OCI-LY7 (cell line): Measurements from ENCODE around the gene CD164L2. TPM values are rescaled to one million over a fixed set of nuclear protein-coding genes. Genes with fewer than 3 reads are reported as not detected.
A peak's percentile ranks its signal among the peaks of the same experiment; 100 is the strongest.
"Not testable (repeated sequence)": the region's sequence is repeated elsewhere in the genome, so short reads cannot be mapped to it uniquely, and the experiment has no call there.

Source experiments
- BruUV-seq: library from RNA; stranded (reverse); fragments of 400-500 nt; replicated peaks from 2 replicates; lab custom pipeline; 2021; lab: Mats Ljungman, UMichigan
- CTCF ChIA-PET: fragments of 300-600 bp; sonication (Branson Sonifier 250); formaldehyde crosslinking; loops from one replicate; lab custom pipeline; 2022; ENCODE audit warnings: antibody characterized with exemption; ENCODE audit not compliant: unreplicated experiment; lab: Charles Lee
- POLR2A ChIA-PET: fragments of 300-600 bp; sonication (Branson Sonifier 250); formaldehyde crosslinking; loops from one replicate; lab custom pipeline; 2022; ENCODE audit warnings: antibody characterized with exemption; lab: Charles Lee
- DNase-seq: peaks from one replicate; pipeline ENCODE4 v3.0.0-alpha.2; 2015; ENCODE audit warnings: low spot score
- H2AFZ ChIP-seq: fragments of 200-600 bp; sonication (generic), shearing (Covaris generic); 2 replicates; pipeline ENCODE4 v1.6.1; 2014; ENCODE audit warnings: mild to moderate bottlenecking, antibody characterized with exemption, low read length, moderate library complexity
- H3K27ac ChIP-seq: fragments of 200-600 bp; sonication (generic); 2 replicates; pipeline ENCODE4 v1.5.1; 2014; ENCODE audit warnings: mixed run types, low read depth, mild to moderate bottlenecking, moderate library complexity, low read length, inconsistent platforms; ENCODE audit not compliant: poor library complexity, severe bottlenecking
- H3K36me3 ChIP-seq: fragments of 200-600 bp; sonication (generic); 2 replicates; pipeline ENCODE4 v1.6.1; 2014; ENCODE audit warnings: mild to moderate bottlenecking, antibody characterized with exemption, low read length, moderate library complexity, mixed read lengths; ENCODE audit not compliant: insufficient read depth
- H3K4me1 ChIP-seq: fragments of 200-600 bp; sonication (generic); 2 replicates; pipeline ENCODE4 v1.5.1; 2014; ENCODE audit warnings: mild to moderate bottlenecking, low read length; ENCODE audit not compliant: insufficient read depth, poor library complexity, severe bottlenecking
- H3K4me2 ChIP-seq: fragments of 200-600 bp; sonication (generic); 2 replicates; pipeline ENCODE4 v1.6.1; 2014; ENCODE audit warnings: mild to moderate bottlenecking, low read length
- H3K4me3 ChIP-seq: fragments of 200-600 bp; sonication (generic); 2 replicates; pipeline ENCODE4 v1.5.1; 2014; ENCODE audit warnings: mild to moderate bottlenecking, low read depth, low read length; ENCODE audit not compliant: poor library complexity, severe bottlenecking
- H3K79me2 ChIP-seq: fragments of 200-600 bp; sonication (generic); 2 replicates; pipeline ENCODE4 v1.6.1; 2016; ENCODE audit warnings: low read depth, mild to moderate bottlenecking, low read length, moderate library complexity, mixed read lengths; ENCODE audit not compliant: insufficient read depth
- H3K9me2 ChIP-seq: fragments of 200-600 bp; sonication (generic); 2 replicates; pipeline ENCODE4 v1.6.1; 2016; ENCODE audit warnings: mild to moderate bottlenecking, low read length, mixed read lengths; ENCODE audit not compliant: insufficient read depth
- H3K9me3 ChIP-seq: fragments of 200-600 bp; sonication (generic); 2 replicates; pipeline ENCODE4 v1.6.1; 2014; ENCODE audit warnings: mild to moderate bottlenecking, mixed run types, low read length, mixed read lengths
- H4K20me1 ChIP-seq: fragments of 200-600 bp; sonication (generic); 2 replicates; pipeline ENCODE4 v1.6.1; 2014; ENCODE audit warnings: mild to moderate bottlenecking, antibody characterized with exemption, low read length, moderate library complexity, mixed read lengths; ENCODE audit not compliant: insufficient read depth
- EZH2phosphoT487 ChIP-seq: fragments of 200-600 bp; sonication (generic); IDR thresholded peaks from 2 replicates; pipeline ENCODE4 v1.6.1; 2018; ENCODE audit warnings: low read depth, borderline replicate concordance, mild to moderate bottlenecking, mixed run types, antibody characterized with exemption, low read length, moderate library complexity, mixed read lengths
- intact Hi-C: fragments of 100-400 bp; cut with micrococcal nuclease; formaldehyde crosslinking; loops from one replicate; pipeline ENCODE4 v1.10.0; 2022; ENCODE audit not compliant: unreplicated experiment
- total RNA-seq, 2 experiments: library from RNA; depleted of rRNA in 1 of 2; stranded (reverse); fragments of >200 nt in 1 of 2; shearing (Covaris generic) in 1 of 2; gene quantifications; 2 replicates each; pipeline ENCODE4 v1.2.3, GENCODE V29; 2014 to 2022
- TF ChIP-seq, protein P1 (sequence below): fragments of 200-600 bp; sonication (generic); conservative IDR thresholded peaks from 2 replicates; pipeline ENCODE4 v1.5.1; 2014; ENCODE audit warnings: mild to moderate bottlenecking, antibody characterized with exemption, low read length, moderate library complexity, mixed read lengths

CD164L2 gene
- total RNA-seq, 2 experiments from 2014 or later, result not detected

DNA sequence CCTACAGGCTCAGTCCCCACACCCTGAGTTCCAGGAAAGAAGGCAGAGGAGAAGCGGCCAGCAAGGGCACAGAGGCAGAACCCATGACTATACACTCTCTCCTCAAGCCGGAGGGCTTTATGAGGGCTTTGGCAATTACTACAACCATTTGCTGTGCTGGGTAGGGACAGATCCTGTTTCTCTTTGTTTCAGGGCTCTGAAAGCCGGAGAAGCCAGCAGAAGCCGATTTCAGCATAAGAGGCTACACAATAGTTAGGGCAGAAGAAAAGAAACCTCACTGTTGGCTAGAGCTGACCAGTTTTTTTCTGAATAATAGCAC lies 23.2 kb upstream of the CD164L2 start:
- no peak for TF ChIP-seq EZH2phosphoT487
- TF ChIP-seq, protein P1, sequence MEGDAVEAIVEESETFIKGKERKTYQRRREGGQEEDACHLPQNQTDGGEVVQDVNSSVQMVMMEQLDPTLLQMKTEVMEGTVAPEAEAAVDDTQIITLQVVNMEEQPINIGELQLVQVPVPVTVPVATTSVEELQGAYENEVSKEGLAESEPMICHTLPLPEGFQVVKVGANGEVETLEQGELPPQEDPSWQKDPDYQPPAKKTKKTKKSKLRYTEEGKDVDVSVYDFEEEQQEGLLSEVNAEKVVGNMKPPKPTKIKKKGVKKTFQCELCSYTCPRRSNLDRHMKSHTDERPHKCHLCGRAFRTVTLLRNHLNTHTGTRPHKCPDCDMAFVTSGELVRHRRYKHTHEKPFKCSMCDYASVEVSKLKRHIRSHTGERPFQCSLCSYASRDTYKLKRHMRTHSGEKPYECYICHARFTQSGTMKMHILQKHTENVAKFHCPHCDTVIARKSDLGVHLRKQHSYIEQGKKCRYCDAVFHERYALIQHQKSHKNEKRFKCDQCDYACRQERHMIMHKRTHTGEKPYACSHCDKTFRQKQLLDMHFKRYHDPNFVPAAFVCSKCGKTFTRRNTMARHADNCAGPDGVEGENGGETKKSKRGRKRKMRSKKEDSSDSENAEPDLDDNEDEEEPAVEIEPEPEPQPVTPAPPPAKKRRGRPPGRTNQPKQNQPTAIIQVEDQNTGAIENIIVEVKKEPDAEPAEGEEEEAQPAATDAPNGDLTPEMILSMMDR, result no peak
- ChIA-PET POLR2A (no interaction called here), CTCF (no interaction called here)
- no peaks in the 10 kb centered on the region for H3K9me2 ChIP-seq
- DNase-seq, result no peak
- H3K36me3 ChIP-seq, result peaks cover 41% of the 10 kb centered on the region
- peak overlapping the region; percentile 28 for H3K4me3 ChIP-seq
- intact Hi-C loops, result no loop called here
- BruUV-seq, result no TSS peak
- H4K20me1 ChIP-seq, result no peaks in the 10 kb centered on the region
- H2AFZ ChIP-seq, result no peak overlapping the region
- H3K4me1 ChIP-seq, result peaks cover 67% of the 10 kb centered on the region
- H3K9me3 ChIP-seq, result no peaks in the 10 kb centered on the region
- peak overlapping the region; percentile 86 for H3K27ac ChIP-seq
- H3K79me2 ChIP-seq, result no peaks in the 10 kb centered on the region
- H3K4me2 ChIP-seq, result peak overlapping the region; percentile 61

DNA sequence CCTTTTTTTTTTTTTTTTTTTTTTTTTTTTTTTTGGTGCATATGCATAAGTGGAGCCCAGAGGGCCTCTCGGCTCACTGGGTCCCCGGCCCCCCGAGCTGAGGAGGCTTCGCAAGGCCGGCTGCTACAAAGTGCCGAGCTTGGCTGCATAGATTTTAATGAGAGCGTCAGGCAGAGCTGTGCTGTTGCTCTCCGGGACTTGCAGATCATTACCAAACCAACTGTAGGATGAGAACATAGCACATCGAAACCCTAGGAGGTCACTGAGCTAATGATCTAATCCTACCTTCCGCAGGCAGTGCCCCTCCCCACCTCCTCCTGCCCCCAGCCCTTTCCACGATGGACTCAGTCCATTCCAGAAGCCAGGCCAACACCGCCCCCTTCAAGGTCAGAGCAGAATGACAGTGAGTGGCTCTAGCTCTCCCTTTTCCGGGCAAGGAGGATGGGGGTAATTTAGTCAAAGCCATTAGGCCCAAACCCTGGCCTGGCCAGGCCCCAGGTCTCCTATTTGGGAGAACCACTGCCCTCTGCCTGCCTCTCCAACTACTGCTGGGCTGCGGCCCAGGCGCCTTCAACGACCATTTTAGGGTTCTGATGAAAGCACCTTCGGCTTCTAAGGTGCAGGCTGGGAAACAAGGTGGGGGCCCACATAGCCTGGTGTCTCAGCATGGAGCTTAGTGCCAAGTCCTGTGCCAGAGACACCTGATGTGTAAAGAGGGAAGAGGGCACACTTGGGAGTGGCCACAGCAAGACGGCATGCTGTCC lies 22.6 kb upstream of the CD164L2 start:
- intact Hi-C loops, H3K9me3 ChIP-seq, H3K4me3 ChIP-seq, H4K20me1 ChIP-seq, H3K79me2 ChIP-seq, BruUV-seq, DNase-seq, H3K9me2 ChIP-seq, H2AFZ ChIP-seq: not testable (repeated sequence)
- Histone ChIP-seq H3K4me1 (peaks cover 67% of the 10 kb centered on the region), H3K27ac (peak overlapping the region; percentile 86), H3K4me2 (peak overlapping the region; percentile 61; the same call in 1 of the 2 replicates), H3K36me3 (peaks cover 36% of the 10 kb centered on the region)
- ChIA-PET CTCF (interaction anchor here (0.6 kb wide), 1 partner anchor 93 kb away, joined by 3 read pairs; no protein-coding TSS in a partner anchor), POLR2A (interaction anchor here (0.6 to 1.2 kb wide), 3 partner anchors 40 to 156 kb away, joined by 3 to 5 read pairs (median 3); partner anchors contain the start of gene WASF2)
- TF ChIP-seq, protein P1, result peak; percentile 43; the same call in 1 of the 2 replicates

DNA sequence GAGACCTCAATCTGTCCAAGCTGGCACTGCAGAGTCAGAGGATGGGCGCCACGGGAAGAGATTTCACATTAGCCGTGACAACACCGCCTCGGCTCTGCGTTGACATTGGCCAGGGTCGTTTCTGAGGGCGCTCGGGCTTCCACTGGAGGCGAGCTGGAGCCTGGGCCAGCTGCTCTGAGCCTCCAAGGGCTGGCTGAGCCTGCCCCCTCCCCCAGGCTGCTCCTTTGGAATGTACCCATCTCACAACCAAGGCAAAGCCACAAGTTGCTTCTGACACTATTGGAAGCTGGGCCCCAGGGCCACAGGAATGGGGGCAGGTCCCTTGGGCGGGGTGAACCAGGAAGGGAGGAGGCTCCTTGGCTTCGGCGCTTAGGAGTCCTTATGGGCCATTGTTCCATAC lies 21.9 kb upstream of the CD164L2 start:
- no peak for TF ChIP-seq EZH2phosphoT487
- TF ChIP-seq, protein P1, result no peak
- peaks cover 29% of the 10 kb centered on the region for H3K36me3 ChIP-seq
- H3K9me2 ChIP-seq, result no peaks in the 10 kb centered on the region
- H3K4me1 ChIP-seq, result peaks cover 67% of the 10 kb centered on the region
- H3K4me2 ChIP-seq, result no peak overlapping the region
- H3K4me3 ChIP-seq, result no peak overlapping the region
- H2AFZ ChIP-seq, result no peak overlapping the region
- no peaks in the 10 kb centered on the region for H3K9me3 ChIP-seq
- H3K27ac ChIP-seq, result peak overlapping the region; percentile 86
- BruUV-seq, result no TSS peak
- ChIA-PET CTCF (interaction anchor here (0.6 kb wide), 2 partner anchors 92 to 170 kb away, joined by 3 read pairs; no protein-coding TSS in a partner anchor), POLR2A (interaction anchor here (1.1 to 1.2 kb wide), 2 partner anchors 41 to 85 kb away, joined by 3 read pairs; partner anchors contain the start of gene WASF2)
- H3K79me2 ChIP-seq, result no peaks in the 10 kb centered on the region
- intact Hi-C loops, result no loop called here
- H4K20me1 ChIP-seq, result no peaks in the 10 kb centered on the region
- DNase-seq, result no peak
